GM21423 (cell line): ENCODE measurements around the gene MCF2L2.
"Not testable (repeated sequence)": the region's sequence is repeated elsewhere in the genome, so short reads cannot be mapped to it uniquely, and the experiment has no call there.

Source experiments
- ATAC-seq: cut with Tn5 transposase; IDR thresholded peaks from one replicate; pipeline ENCODE4 v1.9.1; 2021; ENCODE audit warnings: mild to moderate bottlenecking, moderate library complexity; ENCODE audit not compliant: unreplicated experiment

The MCF2L2 gene

DNA sequence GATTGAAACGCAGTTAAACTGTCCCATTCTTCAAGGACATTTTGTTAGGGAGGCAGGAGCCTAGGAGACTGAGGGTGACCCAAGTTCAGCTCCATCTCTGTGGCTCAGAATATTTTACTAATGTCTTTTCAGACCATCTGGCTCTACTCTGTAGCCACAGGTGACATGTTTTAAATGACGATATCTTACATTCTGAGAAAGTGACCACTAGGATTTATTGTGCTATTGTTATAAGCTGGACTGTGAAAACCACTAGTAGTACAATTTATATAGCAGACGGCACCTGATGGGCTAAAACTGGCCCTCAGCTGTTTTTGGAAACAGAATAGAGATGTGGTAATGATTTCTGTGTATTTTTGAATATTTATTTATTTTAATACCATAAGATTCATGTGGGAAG lies 55.5 kb downstream of the MCF2L2 start:
- ATAC-seq, result no peak

DNA sequence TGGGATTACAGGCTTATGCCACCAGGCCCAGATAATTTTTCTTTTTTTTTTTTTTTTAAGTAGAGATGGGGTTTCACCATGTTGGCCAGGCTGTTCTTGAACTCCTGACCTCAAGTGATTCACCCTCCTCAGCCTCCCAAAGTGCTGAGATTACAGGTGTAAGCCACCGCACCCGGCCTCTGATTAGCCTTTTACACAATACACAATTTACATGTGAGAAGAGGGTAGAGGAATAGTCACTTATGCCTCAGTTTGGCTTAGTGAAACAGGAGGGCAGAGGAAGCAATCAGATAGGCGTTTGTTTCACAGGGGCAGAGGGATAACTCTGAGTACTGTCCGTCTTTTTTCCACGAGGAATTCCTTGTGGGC lies 56.8 kb downstream of the MCF2L2 start:
- ATAC-seq, result not testable (repeated sequence)

DNA sequence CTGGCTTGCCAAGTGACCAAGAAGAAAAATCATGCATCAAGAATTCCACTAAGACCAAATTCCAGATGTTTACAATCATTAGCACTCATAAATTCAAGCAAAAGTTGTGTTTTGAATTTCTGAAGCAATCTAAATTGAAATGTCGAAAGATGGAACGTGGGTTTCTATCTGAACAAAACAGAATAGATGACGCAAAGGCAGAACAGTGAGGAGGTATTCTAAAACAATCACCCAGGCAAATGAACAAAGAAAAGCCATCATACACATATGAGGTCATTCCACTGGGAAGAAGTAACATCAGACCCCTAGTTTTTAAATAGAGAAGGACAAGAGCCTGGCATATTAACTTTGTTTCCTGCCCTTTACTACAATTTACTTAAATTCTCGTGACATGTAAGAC lies 58.0 kb downstream of the MCF2L2 start:
- ATAC-seq, result no peak

DNA sequence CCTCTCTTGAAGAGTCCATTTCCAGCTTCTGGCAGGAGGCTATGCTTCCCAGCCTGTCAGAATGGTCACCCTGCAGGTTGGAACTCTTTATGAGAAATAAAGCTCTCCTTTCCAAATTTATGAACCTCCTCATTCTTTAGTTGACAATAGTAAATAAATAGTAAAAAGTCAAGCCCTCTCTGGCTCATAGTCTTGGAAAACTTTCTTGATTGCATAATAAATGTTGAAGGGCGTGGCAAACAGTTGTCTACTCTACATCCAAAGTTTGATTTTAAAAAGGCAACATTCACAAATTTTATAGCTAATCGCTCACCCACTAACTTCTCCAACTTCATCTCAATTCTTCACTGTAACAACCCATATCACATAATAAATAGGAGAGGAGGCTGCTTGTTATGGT lies 58.8 kb downstream of the MCF2L2 start:
- ATAC-seq, result no peak

GRCh38 chr3:183369117-183369516 lies 59.3 kb downstream of the MCF2L2 start:
- no peak for ATAC-seq

DNA sequence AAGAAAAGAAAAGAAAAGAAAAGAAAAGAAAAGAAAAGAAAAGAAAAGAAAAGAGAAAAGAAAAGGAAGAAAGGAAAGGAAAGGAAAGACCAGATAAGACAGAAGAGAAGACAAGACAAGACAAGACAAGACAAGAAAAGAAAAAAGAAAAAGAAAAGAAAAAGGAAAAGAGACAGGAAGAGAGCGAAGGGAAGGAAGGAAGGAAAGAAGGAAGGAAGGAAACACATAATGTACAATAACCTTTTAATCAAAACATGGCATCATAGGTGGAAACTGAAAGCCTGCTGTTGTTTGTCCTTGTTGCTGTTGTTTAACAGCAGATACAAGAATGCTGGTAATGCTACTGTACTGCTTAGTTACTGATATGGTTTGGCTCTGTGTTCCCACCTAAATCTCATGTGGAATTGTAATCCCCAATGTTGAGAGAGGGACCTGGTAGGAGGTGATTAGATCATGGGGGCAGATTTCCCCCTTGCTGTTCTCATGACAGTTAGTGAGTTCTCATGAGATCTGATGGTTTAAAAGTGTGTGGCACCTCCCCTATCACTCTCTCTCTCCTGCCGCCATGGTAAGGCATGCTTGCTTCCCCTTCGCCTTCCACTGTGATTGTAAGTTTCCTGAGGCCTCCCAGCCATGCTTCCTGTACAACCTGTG lies 67.3 kb downstream of the MCF2L2 start:
- ATAC-seq, result no peak

DNA sequence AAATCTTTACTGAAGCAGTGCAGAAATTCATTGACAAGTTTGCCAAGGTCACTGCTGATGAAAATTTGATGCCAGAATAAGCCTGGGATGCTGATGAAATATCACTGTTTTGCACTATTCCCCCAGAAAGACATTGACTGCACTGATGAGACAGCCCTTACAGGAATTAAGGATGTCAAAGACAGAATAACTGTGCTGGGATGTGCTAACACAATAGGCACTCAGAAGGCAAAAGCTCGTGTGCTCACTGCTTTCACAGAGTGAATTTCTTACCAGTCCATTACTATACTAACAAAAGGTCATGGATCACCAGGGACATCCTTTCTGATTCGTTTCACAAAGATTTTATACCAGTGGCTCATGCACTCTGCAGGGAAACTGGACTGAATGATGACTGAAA lies 69.4 kb downstream of the MCF2L2 start:
- no peak for ATAC-seq

DNA sequence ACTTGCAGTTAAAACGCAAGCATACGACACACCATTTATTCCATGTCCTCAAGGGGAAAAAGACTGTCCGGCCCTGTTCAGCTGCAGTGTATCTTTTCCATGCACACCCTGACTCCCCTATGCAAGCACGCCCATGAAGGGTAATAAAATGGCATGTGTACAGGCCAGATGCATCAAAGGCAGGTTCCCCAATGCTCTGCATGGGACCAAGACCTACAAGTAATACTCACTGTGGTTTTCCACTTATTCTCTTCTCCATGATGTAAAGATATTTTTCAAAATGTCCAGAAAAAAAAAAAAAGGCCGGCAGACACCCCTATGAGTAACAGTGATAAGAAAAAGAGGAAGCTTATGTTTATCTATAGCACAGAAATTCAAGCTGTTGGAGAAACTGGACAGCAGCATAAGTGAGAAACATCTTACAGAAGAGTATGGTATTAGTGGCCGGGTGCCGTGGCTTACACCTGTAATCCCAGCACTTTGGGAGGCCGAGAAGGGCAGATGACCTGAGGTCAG lies 70.8 kb downstream of the MCF2L2 start:
- ATAC-seq, result no peak

GRCh38 chr3:183356920-183357319 lies 71.5 kb downstream of the MCF2L2 start:
- no peak for ATAC-seq

- ATAC-seq, result no peak
These were observed 73.5 kb downstream of the MCF2L2 start for GRCh38 chr3:183354874-183355273.

GRCh38 chr3:183354325-183354831 lies 74.0 kb downstream of the MCF2L2 start:
- ATAC-seq, result no peak

- no peak for ATAC-seq
These were observed 75.0 kb downstream of the MCF2L2 start for GRCh38 chr3:183353421-183353820.

GRCh38 chr3:183350164-183350563 lies 78.3 kb downstream of the MCF2L2 start:
- ATAC-seq, result no peak

DNA sequence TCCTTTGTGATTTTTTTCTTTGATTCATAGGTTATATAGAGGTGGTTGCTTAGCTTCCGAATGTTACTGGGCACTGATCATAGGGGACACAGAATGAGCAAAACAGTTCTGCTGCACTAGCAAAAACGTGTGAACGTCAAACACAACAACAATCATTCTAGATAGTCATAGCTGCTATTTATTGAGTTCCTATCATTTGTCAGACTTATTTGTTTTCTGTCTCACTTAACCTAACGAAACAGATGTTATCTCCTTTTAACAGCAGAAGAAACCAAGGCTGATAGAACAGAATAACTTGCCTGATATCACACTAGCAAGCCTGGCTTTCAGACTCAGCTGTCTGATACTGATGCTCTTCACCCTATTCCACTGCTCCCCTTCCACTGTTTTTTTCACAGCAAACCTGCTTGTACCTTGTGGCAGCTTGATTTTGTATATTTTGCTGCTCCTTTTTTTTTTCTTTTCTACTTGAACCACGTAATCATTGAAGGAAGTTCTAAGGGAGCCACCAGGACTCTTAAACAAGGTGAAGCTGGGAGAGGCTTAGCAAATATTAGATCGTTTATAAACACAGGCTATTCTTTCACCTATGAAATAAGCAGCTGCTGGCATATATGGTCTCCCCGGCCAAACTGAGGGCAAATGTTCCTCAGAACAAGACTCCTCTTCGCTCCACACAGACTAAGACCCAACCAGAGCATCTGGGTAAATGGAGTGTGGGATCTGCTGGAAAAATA lies 78.8 kb downstream of the MCF2L2 start:
- ATAC-seq, result no peak

GRCh38 chr3:183342824-183343223 lies 85.6 kb downstream of the MCF2L2 start:
- no peak for ATAC-seq

- no peak for ATAC-seq
These were observed 86.7 kb downstream of the MCF2L2 start for GRCh38 chr3:183341545-183342288.

DNA sequence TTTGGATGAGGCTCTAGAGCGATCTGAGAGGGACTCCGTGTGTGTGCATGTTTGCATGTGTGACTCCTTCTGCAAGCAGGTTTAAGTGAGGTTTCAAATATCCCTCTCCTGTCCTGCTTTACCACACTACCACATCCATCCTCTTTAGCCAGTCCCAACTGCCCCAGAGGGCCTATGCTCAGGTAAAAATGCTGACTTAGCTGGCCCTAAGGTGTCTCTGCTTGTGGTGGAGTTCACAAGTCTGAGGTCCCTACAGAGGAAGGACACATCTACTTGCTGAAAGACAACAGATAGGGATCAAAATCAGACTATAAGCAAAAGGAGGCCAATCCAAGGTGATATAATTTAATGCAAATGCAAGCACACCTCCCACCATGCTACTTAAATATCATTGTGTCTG lies 88.2 kb downstream of the MCF2L2 start:
- ATAC-seq, result no peak

- no peak for ATAC-seq
These were observed 88.8 kb downstream of the MCF2L2 start for GRCh38 chr3:183339461-183340086.

- ATAC-seq, result no peak
These were observed 89.9 kb downstream of the MCF2L2 start for GRCh38 chr3:183338520-183338919.

- ATAC-seq, result no peak
These were observed 95.9 kb downstream of the MCF2L2 start for GRCh38 chr3:183332487-183332886.

DNA sequence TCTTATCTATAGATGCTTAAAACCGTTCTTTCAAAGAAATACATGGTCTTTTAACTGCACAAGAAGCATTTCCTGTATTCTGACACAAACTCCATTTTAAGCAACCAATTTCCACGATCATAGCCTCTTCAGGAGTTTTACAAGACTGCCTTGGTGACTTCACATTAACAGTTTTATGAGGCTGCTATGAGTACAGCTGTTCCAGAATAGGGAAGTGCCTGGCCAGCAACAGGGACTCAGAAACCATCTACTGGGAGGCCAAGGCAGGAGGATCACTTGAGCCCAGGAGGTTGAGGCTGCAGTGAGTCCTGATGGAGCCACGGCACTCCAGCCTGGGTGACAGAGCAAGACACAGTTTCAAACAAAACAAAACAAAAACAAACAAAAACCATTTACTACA lies 96.9 kb downstream of the MCF2L2 start:
- ATAC-seq, result no peak
